IMR-90 (cell line): ENCODE measurements around the gene MAP1LC3B.

Experiments
- CEBPB ChIP-seq: IDR thresholded peaks from 2 replicates; pipeline ENCODE4 v1.6.1; 2012; ENCODE audit warnings: low read depth, low read length, improper control_type of control experiment
- FOS ChIP-seq: fragments of 150-350 bp; IDR thresholded peaks from 2 replicates; pipeline ENCODE4 v1.6.1; 2016; ENCODE audit warnings: low read depth, low read length
- POLR2A ChIP-seq: IDR thresholded peaks from 2 replicates; pipeline ENCODE4 v1.6.1; 2012; ENCODE audit warnings: mild to moderate bottlenecking, low read depth, low read length
- RAD21 ChIP-seq: IDR thresholded peaks from 2 replicates; pipeline ENCODE4 v1.6.1; 2012; ENCODE audit warnings: low read length, improper control_type of control experiment
- RFX5 ChIP-seq: IDR thresholded peaks from 2 replicates; pipeline ENCODE4 v1.8.0; 2012; ENCODE audit warnings: low read depth, mild to moderate bottlenecking, low read length, moderate library complexity
- SMC3 ChIP-seq: fragments of 150-350 bp; IDR thresholded peaks from 2 replicates; pipeline ENCODE4 v1.6.1; 2016; ENCODE audit warnings: low read depth, mild to moderate bottlenecking, antibody characterized with exemption, low read length, moderate library complexity
- USF2 ChIP-seq: fragments of 150-350 bp; IDR thresholded peaks from 2 replicates; pipeline ENCODE4 v1.6.1; 2017; ENCODE audit warnings: mild to moderate bottlenecking, antibody characterized with exemption, low read length, low read depth
- TF ChIP-seq, protein P1 (sequence below): conservative IDR thresholded peaks from 2 replicates; pipeline ENCODE4 v1.5.1; 2012; ENCODE audit warnings: mild to moderate bottlenecking, low read depth, low read length, improper control_type of control experiment

DNA sequence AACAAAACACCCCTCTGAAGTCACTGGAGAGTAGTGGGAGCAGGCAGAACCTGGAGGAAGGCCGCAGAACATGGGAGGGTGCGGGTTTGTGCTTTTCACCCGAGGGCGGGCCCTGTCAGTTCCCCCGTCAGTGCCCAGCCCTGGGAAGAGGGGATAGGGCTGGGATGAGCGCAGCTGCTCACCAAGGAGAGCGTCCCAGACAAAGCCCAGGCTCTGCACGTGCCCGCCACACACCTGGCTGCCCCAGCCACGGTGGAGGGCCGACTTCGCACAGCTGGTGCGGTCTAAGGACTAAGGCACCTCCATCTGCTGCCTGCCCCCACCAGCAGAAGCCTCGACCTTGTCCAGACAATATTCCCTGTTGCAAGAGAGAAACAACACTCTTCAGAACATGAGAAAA lies 61.2 kb downstream of the MAP1LC3B start:
- TF ChIP-seq, protein P1, sequence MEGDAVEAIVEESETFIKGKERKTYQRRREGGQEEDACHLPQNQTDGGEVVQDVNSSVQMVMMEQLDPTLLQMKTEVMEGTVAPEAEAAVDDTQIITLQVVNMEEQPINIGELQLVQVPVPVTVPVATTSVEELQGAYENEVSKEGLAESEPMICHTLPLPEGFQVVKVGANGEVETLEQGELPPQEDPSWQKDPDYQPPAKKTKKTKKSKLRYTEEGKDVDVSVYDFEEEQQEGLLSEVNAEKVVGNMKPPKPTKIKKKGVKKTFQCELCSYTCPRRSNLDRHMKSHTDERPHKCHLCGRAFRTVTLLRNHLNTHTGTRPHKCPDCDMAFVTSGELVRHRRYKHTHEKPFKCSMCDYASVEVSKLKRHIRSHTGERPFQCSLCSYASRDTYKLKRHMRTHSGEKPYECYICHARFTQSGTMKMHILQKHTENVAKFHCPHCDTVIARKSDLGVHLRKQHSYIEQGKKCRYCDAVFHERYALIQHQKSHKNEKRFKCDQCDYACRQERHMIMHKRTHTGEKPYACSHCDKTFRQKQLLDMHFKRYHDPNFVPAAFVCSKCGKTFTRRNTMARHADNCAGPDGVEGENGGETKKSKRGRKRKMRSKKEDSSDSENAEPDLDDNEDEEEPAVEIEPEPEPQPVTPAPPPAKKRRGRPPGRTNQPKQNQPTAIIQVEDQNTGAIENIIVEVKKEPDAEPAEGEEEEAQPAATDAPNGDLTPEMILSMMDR = no peak
- TF ChIP-seq POLR2A = no peak
- TF ChIP-seq RFX5 = no peak
- TF ChIP-seq SMC3 = no peak
- TF ChIP-seq CEBPB = no peak
- no peak for TF ChIP-seq RAD21
- TF ChIP-seq FOS = no peak
- TF ChIP-seq USF2 = no peak
